Neural crest cell (in vitro differentiated cells): ENCODE data around the gene DAG1. TPM values are rescaled to one million over a fixed set of nuclear protein-coding genes. Genes with fewer than 3 reads are reported as not detected.

Experiments used
- DNase-seq: peaks from one replicate; pipeline ENCODE4 v3.0.0; 2021; ENCODE audit warnings: low read depth, mixed read lengths, low spot score
- H3K27ac Mint-ChIP-seq: one replicate; pipeline ENCODE4 v1.8.0; 2021; ENCODE audit warnings: mild to moderate bottlenecking, mixed read lengths; ENCODE audit not compliant: unreplicated experiment
- H3K27me3 Mint-ChIP-seq: 2 replicates; pipeline ENCODE4 v1.8.0; 2021; ENCODE audit warnings: low read depth, mild to moderate bottlenecking, mixed read lengths
- H3K36me3 Mint-ChIP-seq: 2 replicates; pipeline ENCODE4 v1.8.0; 2021; ENCODE audit warnings: low read depth, mild to moderate bottlenecking, mixed read lengths
- H3K4me1 Mint-ChIP-seq: 2 replicates; pipeline ENCODE4 v1.8.0; 2021; ENCODE audit warnings: mixed read lengths
- H3K4me3 Mint-ChIP-seq: one replicate; pipeline ENCODE4 v1.8.0; 2021; ENCODE audit warnings: mild to moderate bottlenecking, mixed read lengths
- H3K9me3 Mint-ChIP-seq: 2 replicates; pipeline ENCODE4 v1.8.0; 2021; ENCODE audit warnings: mixed read lengths
- total RNA-seq: library from RNA; stranded (reverse); gene quantifications from 2 replicates; pipeline ENCODE4 v1.2.1, GENCODE V29; 2021
- TF ChIP-seq, protein P1 (sequence below): fragments of 200-600 bp; sonication (generic); conservative IDR thresholded peaks from 2 replicates; pipeline ENCODE4 v1.5.0; 2021; ENCODE audit warnings: antibody characterized with exemption, mild to moderate bottlenecking

The DAG1 gene
- total RNA-seq, 1 donor from 2014 or later: 98.6 TPM

GRCh38 chr3:49539659-49540560 lies 69.8 kb downstream of the DAG1 start:
- Mint-ChIP-seq H3K4me3 (peak overlapping the region; percentile 83), H3K27ac (peak overlapping the region; percentile 62), H3K27me3 (peaks cover 14% of the 10 kb centered on the region), H3K4me1 (peaks cover 34% of the 10 kb centered on the region), H3K36me3 (no peaks in the 10 kb centered on the region), H3K9me3 (no peaks in the 10 kb centered on the region)
- DNase-seq: peak; percentile 99
- TF ChIP-seq, protein P1, sequence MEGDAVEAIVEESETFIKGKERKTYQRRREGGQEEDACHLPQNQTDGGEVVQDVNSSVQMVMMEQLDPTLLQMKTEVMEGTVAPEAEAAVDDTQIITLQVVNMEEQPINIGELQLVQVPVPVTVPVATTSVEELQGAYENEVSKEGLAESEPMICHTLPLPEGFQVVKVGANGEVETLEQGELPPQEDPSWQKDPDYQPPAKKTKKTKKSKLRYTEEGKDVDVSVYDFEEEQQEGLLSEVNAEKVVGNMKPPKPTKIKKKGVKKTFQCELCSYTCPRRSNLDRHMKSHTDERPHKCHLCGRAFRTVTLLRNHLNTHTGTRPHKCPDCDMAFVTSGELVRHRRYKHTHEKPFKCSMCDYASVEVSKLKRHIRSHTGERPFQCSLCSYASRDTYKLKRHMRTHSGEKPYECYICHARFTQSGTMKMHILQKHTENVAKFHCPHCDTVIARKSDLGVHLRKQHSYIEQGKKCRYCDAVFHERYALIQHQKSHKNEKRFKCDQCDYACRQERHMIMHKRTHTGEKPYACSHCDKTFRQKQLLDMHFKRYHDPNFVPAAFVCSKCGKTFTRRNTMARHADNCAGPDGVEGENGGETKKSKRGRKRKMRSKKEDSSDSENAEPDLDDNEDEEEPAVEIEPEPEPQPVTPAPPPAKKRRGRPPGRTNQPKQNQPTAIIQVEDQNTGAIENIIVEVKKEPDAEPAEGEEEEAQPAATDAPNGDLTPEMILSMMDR: peak; percentile 89

- H3K4me3 Mint-ChIP-seq: peak overlapping the region; percentile 77
- DNase-seq: no peak
These were observed 82.0 kb downstream of the DAG1 start for GRCh38 chr3:49552087-49552486.

GRCh38 chr3:49553324-49553691 lies 83.2 kb downstream of the DAG1 start:
- Mint-ChIP-seq H3K4me1 (peaks cover 23% of the 10 kb centered on the region), H3K27me3 (peaks cover 7% of the 10 kb centered on the region), H3K4me3 (peak overlapping the region; percentile 94), H3K9me3 (no peaks in the 10 kb centered on the region), H3K36me3 (no peaks in the 10 kb centered on the region), H3K27ac (peak overlapping the region; percentile 99)
- TF ChIP-seq, protein P1: no peak
- no peak for DNase-seq

More at GRCh38 chr3:49552087-49552486, 82.0 kb downstream of the DAG1 start:
- Mint-ChIP-seq H3K4me1 (peaks cover 23% of the 10 kb centered on the region), H3K36me3 (no peaks in the 10 kb centered on the region), H3K27me3 (peaks cover 7% of the 10 kb centered on the region), H3K27ac (no peak overlapping the region), H3K9me3 (no peaks in the 10 kb centered on the region)
- TF ChIP-seq, protein P1: no peak

GRCh38 chr3:49553692-49554632 lies 83.9 kb downstream of the DAG1 start, which contains the start of gene BSN:
Gene BSN, plus strand, starts transcription at chr3:49554477. Its CDS starts 126 bp downstream, at chr3:49554603.
- peak; percentile 93 for DNase-seq
- H3K27ac Mint-ChIP-seq: peak within 1 kb of the TSS; percentile 99
- H3K27me3 Mint-ChIP-seq: peaks cover 7% of the 10 kb centered on the region
- H3K4me3 Mint-ChIP-seq: peak within 1 kb of the TSS; percentile 94
- H3K36me3 Mint-ChIP-seq: peaks cover 2% of the 10 kb centered on the region
- H3K4me1 Mint-ChIP-seq: peaks cover 27% of the 10 kb centered on the region
- TF ChIP-seq, protein P1: no peak
- no peaks in the 10 kb centered on the region for H3K9me3 Mint-ChIP-seq

DNA sequence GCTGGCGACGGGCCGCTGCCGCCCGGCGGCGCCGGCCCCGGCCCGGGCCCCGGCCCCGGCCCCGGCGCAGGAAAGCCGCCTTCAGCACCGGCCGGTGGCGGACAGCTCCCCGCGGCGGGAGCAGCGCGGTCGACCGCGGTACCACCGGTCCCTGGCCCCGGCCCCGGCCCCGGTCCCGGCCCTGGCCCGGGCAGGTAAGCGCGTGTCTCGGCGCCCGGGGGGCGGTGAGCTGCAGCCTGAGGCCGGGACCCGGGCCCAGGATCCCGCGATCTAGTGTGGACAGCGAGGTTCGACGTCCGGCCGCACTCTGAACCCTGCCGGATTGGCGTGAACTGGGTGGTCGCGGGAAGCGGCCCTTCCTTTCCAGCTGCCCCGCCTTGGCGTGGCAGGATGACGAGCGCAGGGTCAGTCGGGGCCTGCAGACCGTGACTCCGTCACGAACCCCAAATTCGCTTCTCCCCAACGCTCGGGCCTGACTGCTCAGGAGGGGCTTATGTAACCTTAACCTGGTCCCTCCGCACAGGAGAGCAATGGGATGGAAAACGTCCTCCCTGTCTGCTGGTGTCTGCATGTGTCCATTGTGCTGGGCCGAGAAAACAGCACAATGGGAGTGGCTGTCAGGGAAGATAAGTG lies 84.7 kb downstream of the DAG1 start:
- Mint-ChIP-seq H3K4me3 (peak overlapping the region; percentile 86), H3K27me3 (peaks cover 7% of the 10 kb centered on the region), H3K4me1 (peaks cover 30% of the 10 kb centered on the region), H3K36me3 (peaks cover 2% of the 10 kb centered on the region), H3K9me3 (peaks cover 3% of the 10 kb centered on the region), H3K27ac (peak overlapping the region; percentile 86)
- peak; percentile 63 for DNase-seq
- TF ChIP-seq, protein P1: no peak
